Keratinocyte (primary cell): ENCODE measurements around the gene TBC1D8B. TPM values are rescaled to one million over a fixed set of nuclear protein-coding genes. Genes with fewer than 3 reads are reported as not detected.

ENCODE experiments used
- DNase-seq: peaks from one replicate; pipeline ENCODE4 v3.0.0-alpha.2; 2011; ENCODE audit warnings: low read depth, missing footprints, low spot score
- FAIRE-seq: peaks from 2 replicates; lab custom pipeline; 2011; peaks lifted over from hg19 to GRCh38; lab: Jason Lieb, UNC
- H2AFZ ChIP-seq: 2 replicates; pipeline ENCODE4 v1.6.0; 2012; ENCODE audit warnings: low read length, control low read depth, inconsistent platforms; ENCODE audit not compliant: control insufficient read depth
- H3K27ac ChIP-seq: 2 replicates; pipeline ENCODE4 v1.5.1; 2011; ENCODE audit warnings: low read length; ENCODE audit not compliant: control insufficient read depth, insufficient read depth
- H3K27me3 ChIP-seq: 3 replicates; pipeline ENCODE4 v1.6.0; 2011; ENCODE audit warnings: low read length; ENCODE audit not compliant: control insufficient read depth, insufficient read depth; ENCODE audit errors: extremely low read depth
- H3K36me3 ChIP-seq, 2 experiments: 2 replicates in 1 of 2; 3 replicates in 1 of 2; pipeline ENCODE4 v1.5.1; 2011; ENCODE audit warnings: low read length in 2 of 2, mild to moderate bottlenecking in 1 of 2; ENCODE audit not compliant: control insufficient read depth in 2 of 2, insufficient read depth in 2 of 2; ENCODE audit errors: extremely low read depth in 1 of 2
- H3K4me1 ChIP-seq: 3 replicates; pipeline ENCODE4 v1.5.1; 2011; ENCODE audit warnings: low read length; ENCODE audit not compliant: control insufficient read depth, insufficient read depth; ENCODE audit errors: extremely low read depth
- H3K4me2 ChIP-seq: 3 replicates; pipeline ENCODE4 v1.6.0; 2011; ENCODE audit warnings: low read depth, low read length; ENCODE audit not compliant: control insufficient read depth, insufficient read depth; ENCODE audit errors: extremely low read depth
- H3K4me3 ChIP-seq, 3 experiments: fragments of 200-600 bp in 1 of 3; sonication (generic) in 1 of 3; 2 replicates in 2 of 3; 3 replicates in 1 of 3; pipeline ENCODE4 v1.5.1; 2011 to 2016; ENCODE audit warnings: low read length in 3 of 3, mild to moderate bottlenecking in 3 of 3, control low read depth in 2 of 3, inconsistent platforms in 1 of 3, low read depth in 1 of 3, mixed read lengths in 1 of 3, mixed run types in 1 of 3, moderate library complexity in 1 of 3; ENCODE audit not compliant: control insufficient read depth in 2 of 3, insufficient read depth in 2 of 3; ENCODE audit errors: extremely low read depth in 1 of 3
- H3K79me2 ChIP-seq: 2 replicates; pipeline ENCODE4 v1.6.0; 2012; ENCODE audit warnings: low read length; ENCODE audit not compliant: control insufficient read depth, insufficient read depth
- H3K9ac ChIP-seq: 3 replicates; pipeline ENCODE4 v1.6.0; 2011; ENCODE audit warnings: low read length; ENCODE audit not compliant: control insufficient read depth, insufficient read depth; ENCODE audit errors: extremely low read depth
- H3K9me1 ChIP-seq: 3 replicates; pipeline ENCODE4 v1.6.0; 2011; ENCODE audit warnings: low read length; ENCODE audit not compliant: control insufficient read depth, insufficient read depth; ENCODE audit errors: extremely low read depth
- H3K9me3 ChIP-seq: 2 replicates; pipeline ENCODE4 v1.5.1; 2012; ENCODE audit warnings: low read depth, low read length; ENCODE audit not compliant: control insufficient read depth
- H4K20me1 ChIP-seq: 3 replicates; pipeline ENCODE4 v1.6.0; 2011; ENCODE audit warnings: low read length; ENCODE audit not compliant: control insufficient read depth, insufficient read depth; ENCODE audit errors: extremely low read depth
- CTCF ChIP-seq, 3 experiments: IDR thresholded peaks in 1 of 3; conservative IDR thresholded peaks in 1 of 3; optimal IDR thresholded peaks in 1 of 3; 2 replicates in 2 of 3; 3 replicates in 1 of 3; pipeline versions ENCODE3 to v1.5.1; 2011; ENCODE audit warnings: low read length in 3 of 3, mild to moderate bottlenecking in 3 of 3, moderate library complexity in 2 of 3, control low read depth in 1 of 3, inconsistent platforms in 1 of 3; ENCODE audit not compliant: insufficient read depth in 2 of 3; ENCODE audit errors: extremely low read depth in 1 of 3
- EZH2 ChIP-seq: IDR thresholded peaks from one replicate; pipeline ENCODE4 v1.6.1; 2012; ENCODE audit warnings: inconsistent platforms, mild to moderate bottlenecking, low read length, moderate library complexity
- dilution Hi-C: fragments of 300-500 bp; cut with MboI; formaldehyde crosslinking; loops from one replicate; pipeline ENCODE4 v1.7.0; 2020; ENCODE audit warnings: low sequenced_read_pairs; ENCODE audit not compliant: extremely low pct_ligation_motif_present
- polyA plus RNA-seq, 5 experiments: library from polyadenylated mRNA; depleted of rRNA in 3 of 5; stranded (reverse) in 3 of 5; stranded (forward) in 1 of 5; unstranded in 1 of 5; fragments of >200 nt; gene quantifications; 1 replicate in 1 of 5; 2 replicates in 3 of 5; 3 replicates in 1 of 5; pipeline versions ENCODE4 v1.2.1 to v1.2.3, GENCODE V29; 2011 to 2012; ENCODE audit warnings: missing spikeins in 2 of 5, low read depth in 1 of 5, low replicate concordance in 1 of 5

Gene TBC1D8B
- polyA plus RNA-seq, 1 donor (not counting 4 experiments of a cell fraction or from before 2014, with no cell fraction given): 5.4 TPM

- no peaks in the 10 kb centered on the region for H3K27me3 ChIP-seq
These were observed 27.5 kb upstream of the TBC1D8B start for GRCh38 chrX:106774981-106775380.

GRCh38 chrX:106780264-106780663, 22.2 kb upstream of the TBC1D8B start:
- no peak overlapping the region for H2AFZ ChIP-seq
- no peaks in the 10 kb centered on the region for H3K9me3 ChIP-seq
- no peak overlapping the region for H3K9ac ChIP-seq
- DNase-seq (no peak), FAIRE-seq (no peak)
- TF ChIP-seq EZH2 (no peak), CTCF (optimal IDR thresholded peaks at IDR 0.05 in 1 of 3, IDR thresholded peaks at IDR 0.05 in 1 of 3, conservative IDR thresholded peaks at IDR 0.05 in 1 of 3; ENCODE audit: extremely low read depth in 1 of 3, insufficient read depth in 2 of 3, low read length in 3 of 3) (no peak)
- no peaks in the 10 kb centered on the region for H3K27me3 ChIP-seq
- H3K4me3 ChIP-seq: no peak overlapping the region
- H3K4me1 ChIP-seq: no peaks in the 10 kb centered on the region
- H3K36me3 ChIP-seq: no peaks in the 10 kb centered on the region
- no peaks in the 10 kb centered on the region for H3K9me1 ChIP-seq
- H4K20me1 ChIP-seq: no peaks in the 10 kb centered on the region
- H3K4me2 ChIP-seq: no peak overlapping the region
- dilution Hi-C loops: no loop called here
- no peaks in the 10 kb centered on the region for H3K79me2 ChIP-seq
- no peak overlapping the region for H3K27ac ChIP-seq

More at GRCh38 chrX:106774981-106775380, 27.5 kb upstream of the TBC1D8B start:
- no peaks in the 10 kb centered on the region for H3K79me2 ChIP-seq
- no peak overlapping the region for H3K4me2 ChIP-seq
- no peak for DNase-seq
- H3K9ac ChIP-seq: no peak overlapping the region
- no peaks in the 10 kb centered on the region for H3K9me1 ChIP-seq
- H2AFZ ChIP-seq: no peak overlapping the region
- no peak for FAIRE-seq
- no peaks in the 10 kb centered on the region for H3K4me1 ChIP-seq
- dilution Hi-C loops: no loop called here
- TF ChIP-seq CTCF (optimal IDR thresholded peaks at IDR 0.05 in 1 of 3, IDR thresholded peaks at IDR 0.05 in 1 of 3, conservative IDR thresholded peaks at IDR 0.05 in 1 of 3; ENCODE audit: extremely low read depth in 1 of 3, insufficient read depth in 2 of 3, low read length in 3 of 3): no peak
- TF ChIP-seq EZH2: no peak
- no peak overlapping the region for H3K4me3 ChIP-seq
- no peaks in the 10 kb centered on the region for H3K36me3 ChIP-seq
- no peaks in the 10 kb centered on the region for H3K9me3 ChIP-seq
- no peak overlapping the region for H3K27ac ChIP-seq
- no peaks in the 10 kb centered on the region for H4K20me1 ChIP-seq
